Common myeloid progenitor, CD34-positive (primary cell): ENCODE results near the gene RTEL1. TPM values are rescaled to one million over a fixed set of nuclear protein-coding genes. Genes with fewer than 3 reads are reported as not detected.
"Not testable (repeated sequence)": the region's sequence is repeated elsewhere in the genome, so short reads cannot be mapped to it uniquely, and the experiment has no call there.

Source experiments
- CTCF ChIA-PET: fragments of 350-600 bp; sonication (Branson Sonifier 250); formaldehyde crosslinking; loops from one replicate; lab custom pipeline; 2021; ENCODE audit warnings: antibody characterized with exemption; lab: Charles Lee
- POLR2A ChIA-PET: fragments of 350-600 bp; sonication (Branson Sonifier 250); formaldehyde crosslinking; loops from one replicate; lab custom pipeline; 2021; ENCODE audit warnings: antibody characterized with exemption; lab: Charles Lee
- DNase-seq, 3 donors: peaks; one replicate each; pipeline versions ENCODE4 v3.0.0 to v3.0.0-alpha.2; 2013
- H3K27ac ChIP-seq, 2 experiments: 1 replicate in 1 of 2; 2 replicates in 1 of 2; pipeline ENCODE4 v1.7.0; 2013; ENCODE audit warnings: inconsistent platforms in 2 of 2, low read length in 2 of 2, mild to moderate bottlenecking in 2 of 2, low read depth in 1 of 2, moderate library complexity in 1 of 2; ENCODE audit not compliant: severe bottlenecking in 2 of 2, insufficient read depth in 1 of 2, poor library complexity in 1 of 2
- H3K27me3 ChIP-seq, 5 experiments: replicated peaks in 2 of 5; 1 replicate in 3 of 5; 2 replicates in 2 of 5; pipeline versions ENCODE4 v1.6.1 to v1.7.0; 2013; ENCODE audit warnings: low read length in 4 of 5, mild to moderate bottlenecking in 2 of 5, moderate library complexity in 2 of 5, inconsistent platforms in 1 of 5; ENCODE audit not compliant: insufficient read depth in 5 of 5, control insufficient read depth in 4 of 5
- H3K36me3 ChIP-seq, 4 experiments: 1 replicate in 2 of 4; 2 replicates in 2 of 4; pipeline versions ENCODE4 v1.6.1 to v1.7.0; 2013; ENCODE audit warnings: low read length in 3 of 4, control low read depth in 1 of 4, mild to moderate bottlenecking in 1 of 4; ENCODE audit not compliant: control insufficient read depth in 4 of 4, insufficient read depth in 4 of 4
- H3K4me1 ChIP-seq, 4 experiments: 1 replicate in 3 of 4; 2 replicates in 1 of 4; pipeline versions ENCODE4 v1.6.1 to v1.7.1; 2013; ENCODE audit warnings: low read length in 3 of 4, mild to moderate bottlenecking in 3 of 4, control low read depth in 1 of 4, inconsistent platforms in 1 of 4, moderate library complexity in 1 of 4; ENCODE audit not compliant: control insufficient read depth in 4 of 4, insufficient read depth in 4 of 4; ENCODE audit errors: control extremely low read depth in 1 of 4
- H3K4me3 ChIP-seq, 7 experiments: 1 replicate in 4 of 7; 2 replicates in 3 of 7; pipeline versions ENCODE4 v1.5.1 to v1.7.0; 2013; ENCODE audit warnings: mild to moderate bottlenecking in 7 of 7, low read length in 6 of 7, moderate library complexity in 6 of 7, inconsistent platforms in 2 of 7, low read depth in 2 of 7, control low read depth in 1 of 7; ENCODE audit not compliant: insufficient read depth in 4 of 7, control insufficient read depth in 1 of 7; ENCODE audit errors: extremely low read depth in 1 of 7
- H3K9me3 ChIP-seq, 5 experiments: 1 replicate in 4 of 5; 2 replicates in 1 of 5; pipeline versions ENCODE4 v1.6.1 to v1.7.1; 2013; ENCODE audit warnings: low read length in 4 of 5, mild to moderate bottlenecking in 2 of 5, inconsistent platforms in 1 of 5, low read depth in 1 of 5, moderate library complexity in 1 of 5; ENCODE audit not compliant: control insufficient read depth in 4 of 5, insufficient read depth in 2 of 5; ENCODE audit errors: control extremely low read depth in 1 of 5
- WGBS: methylation state at CpG from one replicate; pipeline ENCODE4 v1.1.5; 2013; ENCODE audit not compliant: insufficient coverage; 5-methylcytosine and 5-hydroxymethylcytosine counted together
- polyA plus RNA-seq: library from polyadenylated mRNA; unstranded; fragments of 120-200 nt; gene quantifications from one replicate; pipeline ENCODE4 v1.2.1, GENCODE V29; 2013

Gene RTEL1, protein sequence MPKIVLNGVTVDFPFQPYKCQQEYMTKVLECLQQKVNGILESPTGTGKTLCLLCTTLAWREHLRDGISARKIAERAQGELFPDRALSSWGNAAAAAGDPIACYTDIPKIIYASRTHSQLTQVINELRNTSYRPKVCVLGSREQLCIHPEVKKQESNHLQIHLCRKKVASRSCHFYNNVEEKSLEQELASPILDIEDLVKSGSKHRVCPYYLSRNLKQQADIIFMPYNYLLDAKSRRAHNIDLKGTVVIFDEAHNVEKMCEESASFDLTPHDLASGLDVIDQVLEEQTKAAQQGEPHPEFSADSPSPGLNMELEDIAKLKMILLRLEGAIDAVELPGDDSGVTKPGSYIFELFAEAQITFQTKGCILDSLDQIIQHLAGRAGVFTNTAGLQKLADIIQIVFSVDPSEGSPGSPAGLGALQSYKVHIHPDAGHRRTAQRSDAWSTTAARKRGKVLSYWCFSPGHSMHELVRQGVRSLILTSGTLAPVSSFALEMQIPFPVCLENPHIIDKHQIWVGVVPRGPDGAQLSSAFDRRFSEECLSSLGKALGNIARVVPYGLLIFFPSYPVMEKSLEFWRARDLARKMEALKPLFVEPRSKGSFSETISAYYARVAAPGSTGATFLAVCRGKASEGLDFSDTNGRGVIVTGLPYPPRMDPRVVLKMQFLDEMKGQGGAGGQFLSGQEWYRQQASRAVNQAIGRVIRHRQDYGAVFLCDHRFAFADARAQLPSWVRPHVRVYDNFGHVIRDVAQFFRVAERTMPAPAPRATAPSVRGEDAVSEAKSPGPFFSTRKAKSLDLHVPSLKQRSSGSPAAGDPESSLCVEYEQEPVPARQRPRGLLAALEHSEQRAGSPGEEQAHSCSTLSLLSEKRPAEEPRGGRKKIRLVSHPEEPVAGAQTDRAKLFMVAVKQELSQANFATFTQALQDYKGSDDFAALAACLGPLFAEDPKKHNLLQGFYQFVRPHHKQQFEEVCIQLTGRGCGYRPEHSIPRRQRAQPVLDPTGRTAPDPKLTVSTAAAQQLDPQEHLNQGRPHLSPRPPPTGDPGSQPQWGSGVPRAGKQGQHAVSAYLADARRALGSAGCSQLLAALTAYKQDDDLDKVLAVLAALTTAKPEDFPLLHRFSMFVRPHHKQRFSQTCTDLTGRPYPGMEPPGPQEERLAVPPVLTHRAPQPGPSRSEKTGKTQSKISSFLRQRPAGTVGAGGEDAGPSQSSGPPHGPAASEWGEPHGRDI (N-terminal part only)
- 10.4 TPM for polyA plus RNA-seq

DNA sequence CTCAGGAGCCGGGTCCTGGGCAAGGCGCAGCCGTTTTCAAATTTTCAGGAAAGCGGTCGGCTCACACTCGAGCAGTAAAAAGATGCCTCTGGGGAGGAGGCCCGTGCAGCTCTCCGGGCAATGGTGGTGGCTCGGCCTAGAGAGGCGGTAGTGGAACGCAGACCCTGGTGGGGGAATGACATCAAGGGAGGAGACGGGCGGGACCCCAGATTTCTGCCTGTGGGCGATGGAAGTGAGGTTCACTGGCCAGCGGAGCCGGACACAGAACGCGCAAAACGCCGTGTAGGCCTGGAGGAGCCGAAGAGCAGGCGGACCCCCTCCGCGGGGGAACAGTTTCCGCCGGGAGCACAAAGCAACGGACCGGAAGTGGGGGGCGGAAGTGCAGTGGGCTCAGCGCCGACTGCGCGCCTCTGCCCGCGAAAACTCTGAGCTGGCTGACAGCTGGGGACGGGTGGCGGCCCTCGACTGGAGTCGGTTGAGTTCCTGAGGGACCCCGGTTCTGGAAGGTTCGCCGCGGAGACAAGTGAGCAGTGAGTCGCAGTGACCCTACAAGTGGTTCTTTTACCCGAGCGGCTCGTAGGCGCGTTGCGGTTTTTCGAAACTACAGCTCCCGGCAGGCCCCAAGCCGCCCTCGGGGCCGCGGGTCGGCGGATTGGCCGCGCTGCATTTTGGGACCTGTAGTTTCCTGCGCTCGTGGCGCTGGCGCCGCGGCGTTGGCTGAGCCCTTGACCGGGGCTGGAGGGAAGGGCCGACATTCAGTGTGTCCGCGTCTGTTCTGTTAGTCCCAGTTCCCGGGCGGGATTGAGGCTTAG, at the start of gene RTEL1:
RTEL1 (plus strand) TSS at position 376 of the 812 bp plus-strand sequence. CDS start 1,091 bp downstream, outside the sequence.
- H3K27ac ChIP-seq: peak within 1 kb of the TSS; percentile 75 to 83
- H3K36me3 ChIP-seq: peaks cover 0 to 27% (median 12%) of the 10 kb centered on the region in 4 experiments
- POLR2A ChIA-PET: interaction anchor here (1.2 kb wide), 1 partner anchor 16 kb away, joined by 8 read pairs; no protein-coding TSS in a partner anchor
- WGBS: 3% methylated on average over 72 of the region's 73 CpGs
- no peaks in the 10 kb centered on the region for H3K27me3 ChIP-seq
- H3K9me3 ChIP-seq: no peaks in the 10 kb centered on the region
- CTCF ChIA-PET: interaction anchor here (0.7 to 2.1 kb wide), 6 partner anchors 11 to 285 kb away, joined by 3 to 5 read pairs (median 3); no protein-coding TSS in a partner anchor
- peak within 1 kb of the TSS; percentile 76 to 98 (median 93) for H3K4me3 ChIP-seq
- peaks cover 0 to 42% (median 36%) of the 10 kb centered on the region in 4 experiments for H3K4me1 ChIP-seq
- peak; percentile 89 to 91 (median 91) for DNase-seq

DNA sequence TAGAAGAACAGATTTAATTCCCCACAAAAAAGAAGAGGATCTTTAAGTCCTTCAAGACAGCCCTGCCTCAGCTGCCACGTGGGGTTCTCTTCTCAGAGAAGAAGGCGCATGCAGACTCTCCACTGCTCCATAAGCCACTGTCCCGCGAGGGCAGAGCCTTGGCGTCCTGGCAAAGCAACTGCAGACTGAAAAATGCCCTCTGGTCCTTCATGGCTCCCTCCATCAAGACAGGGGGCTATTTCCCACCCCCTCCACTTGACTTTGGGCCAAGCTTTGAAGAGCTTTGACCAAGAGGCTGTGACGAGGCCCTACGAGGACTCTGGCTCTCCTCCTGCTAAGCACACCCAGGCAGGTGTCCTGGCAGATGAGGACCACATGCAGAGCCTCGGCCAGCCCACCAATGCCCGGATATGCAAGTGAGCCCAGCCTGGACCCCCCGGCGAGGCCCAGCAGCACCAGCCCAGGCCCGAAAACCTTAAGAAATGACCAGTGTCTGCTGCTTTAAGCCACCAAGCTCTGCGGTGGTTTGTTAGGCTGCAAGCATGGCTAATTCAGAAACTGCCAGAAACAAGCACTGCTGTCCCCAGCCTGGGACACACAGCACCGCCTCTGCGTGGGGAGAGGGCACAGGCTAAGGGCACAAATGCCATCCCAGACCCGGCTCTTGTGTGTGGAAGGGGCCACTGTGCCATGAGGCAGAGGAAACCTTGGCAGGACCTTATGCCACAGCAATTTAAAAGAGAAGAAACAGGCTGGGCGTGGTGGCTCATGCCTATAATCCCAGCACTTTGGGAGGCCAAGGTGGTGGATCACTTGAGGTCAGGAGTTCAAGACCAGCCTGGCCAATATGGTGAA, 47.3 kb upstream of the RTEL1 start:
- Histone ChIP-seq H3K4me1 (peaks cover 0 to 7% (median 6%) of the 10 kb centered on the region in 4 experiments), H3K9me3 (no peaks in the 10 kb centered on the region), H3K27ac (no peak overlapping the region), H3K36me3 (peaks cover 0 to 22% (median 8%) of the 10 kb centered on the region in 4 experiments), H3K4me3 (no peak overlapping the region), H3K27me3 (no peaks in the 10 kb centered on the region)
- peak in 2 of 3 donors; percentile 10 to 12 for DNase-seq
- ChIA-PET CTCF (no interaction called here), POLR2A (no interaction called here)
- 94% methylated on average over 17 of the region's 17 CpGs for WGBS

DNA sequence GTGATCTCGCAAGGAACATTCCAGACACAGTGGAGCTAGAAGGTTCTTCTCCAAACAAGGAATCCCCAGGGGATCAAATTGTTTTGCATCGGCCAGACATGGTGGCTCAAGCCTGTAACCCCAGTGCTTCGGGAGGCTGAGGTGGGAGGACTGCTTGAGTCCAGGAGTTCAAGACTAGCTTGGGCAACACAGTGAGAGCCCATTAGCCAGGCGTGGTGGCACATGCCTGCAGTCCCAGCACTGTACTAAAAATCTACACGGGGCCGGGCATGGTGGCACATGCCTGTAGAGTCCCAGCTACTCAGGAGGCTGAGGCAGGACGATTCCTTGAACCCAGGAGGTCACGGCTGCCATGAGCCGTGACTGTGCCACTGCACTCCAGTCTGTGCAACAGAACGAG, 46.5 kb upstream of the RTEL1 start:
- H3K9me3 ChIP-seq: no peaks in the 10 kb centered on the region
- CTCF ChIA-PET: no interaction called here
- H3K4me3 ChIP-seq: no peak overlapping the region
- WGBS: over 99% methylated on average over 9 of the region's 10 CpGs
- peaks cover 0 to 6% (median 3%) of the 10 kb centered on the region in 4 experiments for H3K4me1 ChIP-seq
- H3K36me3 ChIP-seq: peaks cover 0 to 28% (median 11%) of the 10 kb centered on the region in 4 experiments
- H3K27ac ChIP-seq: no peak overlapping the region
- no peak for DNase-seq
- H3K27me3 ChIP-seq: no peaks in the 10 kb centered on the region
- POLR2A ChIA-PET: interaction anchor here (0.6 kb wide), 2 partner anchors 9 to 60 kb away, joined by 3 to 4 read pairs; no protein-coding TSS in a partner anchor

DNA sequence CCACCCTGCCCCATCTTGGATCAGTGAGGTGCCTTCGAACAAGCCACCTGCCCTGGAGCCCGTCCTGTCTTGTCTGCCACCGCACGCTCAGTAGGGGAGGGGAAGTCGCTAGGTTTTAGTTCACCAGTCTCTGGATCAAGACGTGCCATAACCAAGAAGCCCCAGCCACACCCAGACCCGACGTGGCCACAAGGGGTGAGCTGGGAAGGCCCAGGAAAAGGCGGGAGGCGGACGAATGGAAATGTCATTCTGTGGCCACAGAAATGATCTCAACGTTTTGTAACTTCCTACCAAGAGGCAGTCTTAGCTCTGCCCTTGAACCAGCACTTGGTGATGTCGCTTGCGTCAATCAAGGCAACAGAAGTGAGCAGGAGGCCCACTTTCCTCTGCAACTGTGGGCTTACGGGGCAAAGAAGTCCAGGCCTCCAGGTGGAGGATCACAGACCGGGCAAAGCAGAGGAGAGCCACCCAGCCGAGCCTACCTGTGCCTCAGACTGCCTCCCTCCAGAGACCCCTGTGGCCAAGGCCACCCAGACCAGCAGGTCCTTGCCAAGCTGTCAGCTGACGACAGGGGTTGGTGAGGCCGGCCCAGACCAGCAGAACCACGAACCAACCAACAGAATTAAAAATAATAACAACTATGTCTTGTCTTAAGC, 45.7 kb upstream of the RTEL1 start:
- Histone ChIP-seq H3K4me3 (no peak overlapping the region), H3K4me1 (peaks cover 0 to 3% (median 0%) of the 10 kb centered on the region in 4 experiments), H3K27ac (no peak overlapping the region), H3K27me3 (no peaks in the 10 kb centered on the region), H3K36me3 (peaks cover 0 to 34% (median 15%) of the 10 kb centered on the region in 4 experiments), H3K9me3 (no peaks in the 10 kb centered on the region)
- ChIA-PET CTCF (interaction anchor here (1.1 to 1.2 kb wide), 2 partner anchors 8 to 45 kb away, joined by 3 to 5 read pairs; no protein-coding TSS in a partner anchor), POLR2A (interaction anchor here (0.6 kb wide), 1 partner anchor 9 kb away, joined by 4 read pairs; no protein-coding TSS in a partner anchor)
- 71% methylated on average over 17 of the region's 20 CpGs for WGBS
- DNase-seq: peak in 2 of 3 donors; percentile 33 to 35

DNA sequence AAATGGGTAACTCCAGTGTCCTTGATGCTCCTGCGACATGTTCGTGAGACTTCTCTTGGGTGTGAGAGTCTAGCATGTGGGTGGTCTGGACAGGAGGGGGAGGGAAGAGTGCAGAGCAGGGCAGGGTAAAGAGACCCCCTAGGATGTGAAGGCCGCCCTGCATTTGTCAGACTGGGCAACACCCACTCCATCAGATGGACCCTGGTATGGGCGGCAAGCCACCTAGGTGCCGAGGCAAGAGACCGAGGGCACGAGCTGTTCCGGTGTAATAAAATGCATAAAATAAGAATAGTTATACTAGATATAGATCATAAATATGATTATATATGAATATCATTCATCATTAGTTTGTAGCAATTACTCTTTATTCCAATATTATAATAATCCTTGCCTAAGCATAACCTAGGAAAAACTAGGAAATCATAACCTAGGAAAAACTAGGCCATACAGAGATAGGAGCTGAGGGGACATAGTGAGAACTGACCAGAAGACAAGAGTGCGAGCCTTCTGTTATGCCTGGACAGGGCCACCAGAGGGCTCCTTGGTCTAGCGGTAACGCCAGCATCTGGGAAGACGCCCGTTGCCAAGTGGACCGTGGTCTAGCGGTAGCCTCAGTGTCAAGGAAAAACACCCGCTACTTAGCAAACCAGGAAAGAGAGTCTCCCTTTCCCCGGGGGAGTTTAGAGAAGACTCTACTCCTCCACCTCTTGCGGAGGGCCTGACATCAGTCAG, 44.1 kb upstream of the RTEL1 start:
- H3K27me3 ChIP-seq, H3K27ac ChIP-seq, POLR2A ChIA-PET, DNase-seq, H3K4me1 ChIP-seq, H3K9me3 ChIP-seq, H3K4me3 ChIP-seq: not testable (repeated sequence)
- H3K36me3 ChIP-seq: peaks cover 3 to 49% (median 24%) of the 10 kb centered on the region in 4 experiments
- 100% methylated on average over 3 of the region's 18 CpGs for WGBS
- CTCF ChIA-PET: interaction anchor here (1.2 to 1.9 kb wide), 3 partner anchors 10 to 12 kb away, joined by 3 to 5 read pairs (median 4); no protein-coding TSS in a partner anchor
